Suprapubic skin (tissue), 4 donors: ENCODE measurements around the gene IGSF9.

ENCODE experiments used
- CTCF ChIP-seq, 2 donors: fragments of 200-600 bp in 1 of 2; fragments of 450-650 bp in 1 of 2; sonication (generic) in 1 of 2; IDR thresholded peaks; one replicate each; pipeline ENCODE4 v1.5.1; 2016 to 2019; ENCODE audit warnings: antibody characterized with exemption in 2 of 2, mild to moderate bottlenecking in 1 of 2, moderate library complexity in 1 of 2
- EP300 ChIP-seq: sonication (generic); formaldehyde crosslinking; IDR thresholded peaks from one replicate; pipeline ENCODE4 v1.6.1; 2017; ENCODE audit warnings: antibody characterized with exemption
- POLR2A ChIP-seq, 2 donors: fragments of 450-650 bp; IDR thresholded peaks; one replicate each; pipeline ENCODE4 v1.6.1; 2017; ENCODE audit warnings: antibody characterized with exemption in 2 of 2, mild to moderate bottlenecking in 2 of 2, moderate library complexity in 2 of 2
- POLR2AphosphoS5 ChIP-seq, 3 donors: sonication (generic); formaldehyde crosslinking; IDR thresholded peaks; one replicate each; pipeline ENCODE4 v1.6.1; 2017; ENCODE audit warnings: antibody characterized with exemption in 3 of 3

DNA sequence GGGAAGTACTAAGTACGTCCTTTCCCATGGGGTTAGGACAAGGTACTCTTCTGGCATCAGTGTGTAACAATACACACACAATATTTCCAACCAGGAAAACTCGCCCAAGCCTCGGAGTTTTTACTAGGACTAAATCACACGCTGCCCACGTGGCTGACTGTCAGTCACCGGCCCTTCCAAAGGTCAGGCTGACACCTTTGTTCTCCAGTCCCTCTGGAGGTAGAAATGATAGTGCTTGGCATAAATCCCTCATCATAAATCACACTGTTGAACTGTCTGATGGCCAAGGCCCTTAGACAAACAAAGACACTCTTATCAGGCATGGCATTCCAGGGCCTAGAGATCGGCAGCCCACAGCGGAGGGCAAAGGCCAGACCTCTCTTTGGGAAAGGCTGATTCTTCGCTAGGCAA, 25.5 kb upstream of the IGSF9 start:
- TF ChIP-seq CTCF (IDR thresholded peaks at IDR 0.05), result no peak
- TF ChIP-seq POLR2A (IDR thresholded peaks at IDR 0.05), result no peak
- no peak for TF ChIP-seq EP300
- TF ChIP-seq POLR2AphosphoS5 (IDR thresholded peaks at IDR 0.05), result no peak
